Hypothalamus (tissue), 51 donors: Measurements from ENCODE around the gene SNX6.
"Not testable (repeated sequence)": the region's sequence is repeated elsewhere in the genome, so short reads cannot be mapped to it uniquely, and the experiment has no call there.

Experiments used
- DNase-seq, 51 donors: peaks; one replicate each; lab custom pipeline; 2025; lab: John Stamatoyannopoulos, UW

SNX6 gene

GRCh38 chr14:34527591-34527990 is 102.4 kb downstream of the SNX6 start:
- DNase-seq, result no peak

- not testable (repeated sequence) for DNase-seq
These were observed 105.7 kb downstream of the SNX6 start for GRCh38 chr14:34524216-34524615.

- DNase-seq, result no peak
These were observed 107.5 kb downstream of the SNX6 start for GRCh38 chr14:34522496-34522895.

GRCh38 chr14:34521071-34521470 is 108.9 kb downstream of the SNX6 start:
- DNase-seq, result not testable (repeated sequence)

GRCh38 chr14:34520304-34520970 is 109.5 kb downstream of the SNX6 start:
- not testable (repeated sequence) for DNase-seq
